Measurements from ENCODE around the gene CD300A.
"Not testable (repeated sequence)": the region's sequence is repeated elsewhere in the genome, so short reads cannot be mapped to it uniquely, and the experiment has no call there.

The CD300A gene

DNA sequence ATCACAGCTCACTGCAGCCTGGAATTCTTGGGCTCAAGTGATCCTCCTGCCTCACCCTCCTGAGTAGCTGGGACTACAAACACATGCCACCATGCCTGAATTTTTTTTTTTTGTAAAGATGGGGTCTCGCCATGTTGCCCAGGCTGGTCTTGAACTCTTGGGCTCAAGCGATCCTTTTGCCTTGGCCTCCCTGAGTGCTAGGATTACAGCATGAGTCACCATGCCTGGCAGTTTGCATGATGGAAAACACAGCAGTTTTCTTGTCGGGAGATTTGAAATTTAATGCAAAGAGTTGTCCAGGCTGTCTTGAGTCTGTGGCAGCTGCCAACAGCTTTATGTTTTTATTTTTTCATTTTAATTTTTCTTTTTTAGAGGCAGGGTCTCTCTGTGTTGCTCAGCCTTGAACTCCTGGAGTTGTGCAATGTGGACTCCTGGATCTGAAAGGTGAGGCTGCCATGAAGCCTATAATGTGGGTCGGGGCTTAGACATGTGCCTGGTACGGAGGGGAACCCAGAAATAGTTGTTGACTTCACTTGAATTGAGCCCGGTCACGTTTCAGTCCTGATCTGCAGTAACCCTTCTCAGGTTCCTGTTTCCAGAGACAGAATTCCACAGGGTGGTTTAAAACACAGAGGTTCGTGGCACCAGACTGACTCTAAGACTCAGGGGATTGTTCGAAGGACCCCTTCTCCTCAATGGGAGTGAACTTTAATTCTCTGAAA, 18.7 kb downstream of the CD300A start:
- DNase-seq, result no peak

DNA sequence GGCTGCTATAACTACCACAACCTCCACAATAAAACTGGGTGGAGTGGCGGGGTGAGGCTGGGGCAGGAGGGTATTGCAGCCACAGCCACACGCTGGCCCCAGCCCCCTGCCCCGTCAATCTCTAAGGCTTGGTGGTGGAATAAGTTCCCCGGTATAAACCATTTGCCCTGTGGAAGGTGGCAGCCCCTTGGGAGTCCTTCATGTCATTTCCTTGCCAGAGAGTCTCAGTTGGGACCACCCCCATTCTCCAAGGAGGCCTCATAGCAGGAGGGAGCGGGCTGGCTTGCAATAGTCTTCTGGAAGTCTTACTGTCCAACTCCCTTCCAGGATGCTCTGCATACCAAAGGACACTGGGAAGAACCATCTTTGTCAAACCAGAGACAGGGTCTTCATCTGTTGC, 19.4 kb downstream of the CD300A start:
- DNase-seq, result no peak

DNA sequence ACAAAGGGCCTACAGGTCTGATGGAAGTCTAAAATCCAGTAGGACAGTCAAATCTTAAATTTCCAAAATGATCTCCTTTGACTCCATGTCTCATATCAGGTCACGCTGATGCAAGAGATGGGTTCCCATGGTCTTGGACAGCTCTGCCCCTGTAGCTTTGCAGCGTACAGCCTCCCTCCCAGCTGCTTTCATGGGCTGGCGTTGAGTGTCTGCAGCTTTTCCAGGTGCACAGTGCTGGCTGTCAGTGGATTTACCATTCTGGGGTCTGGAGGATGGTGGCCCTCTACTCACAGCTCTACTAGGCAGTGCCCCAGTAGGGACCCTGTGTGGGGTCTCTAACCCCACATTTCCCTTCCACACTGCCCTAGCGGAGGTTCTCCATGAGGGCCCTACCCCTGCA, 21.8 kb downstream of the CD300A start:
- DNase-seq, result not testable (repeated sequence)

GRCh38 chr17:74490716-74491115, 24.3 kb downstream of the CD300A start:
- DNase-seq, result no peak

- no peak for DNase-seq
These were observed 25.2 kb downstream of the CD300A start for GRCh38 chr17:74491626-74492025.

- DNase-seq, result peak; percentile 52
These were observed 26.9 kb downstream of the CD300A start for GRCh38 chr17:74493331-74493833.

- no peak for DNase-seq
These were observed 31.0 kb downstream of the CD300A start for GRCh38 chr17:74497471-74497870.

DNA sequence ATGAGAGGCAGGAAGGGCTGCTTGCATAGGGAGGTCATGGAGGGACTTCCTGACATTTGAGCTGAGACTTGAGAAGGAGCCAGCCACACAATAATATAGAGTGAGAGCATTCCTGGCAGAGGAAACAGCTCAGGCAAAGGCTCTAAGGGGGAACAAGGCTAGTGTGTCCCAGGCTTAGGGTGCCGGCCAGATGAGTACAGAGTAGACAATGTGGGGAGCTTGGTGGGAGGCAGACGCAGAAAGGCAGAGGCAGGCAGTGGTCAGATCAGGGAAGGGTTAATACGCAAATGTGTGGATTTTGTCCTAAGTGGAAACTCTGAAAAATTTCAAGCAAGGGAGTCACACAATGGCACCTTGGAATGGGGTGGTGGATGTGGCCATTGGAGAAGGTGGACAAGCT, 33.6 kb downstream of the CD300A start:
- no peak for DNase-seq

- no peak for DNase-seq
These were observed 36.4 kb downstream of the CD300A start for GRCh38 chr17:74502861-74503260.

DNA sequence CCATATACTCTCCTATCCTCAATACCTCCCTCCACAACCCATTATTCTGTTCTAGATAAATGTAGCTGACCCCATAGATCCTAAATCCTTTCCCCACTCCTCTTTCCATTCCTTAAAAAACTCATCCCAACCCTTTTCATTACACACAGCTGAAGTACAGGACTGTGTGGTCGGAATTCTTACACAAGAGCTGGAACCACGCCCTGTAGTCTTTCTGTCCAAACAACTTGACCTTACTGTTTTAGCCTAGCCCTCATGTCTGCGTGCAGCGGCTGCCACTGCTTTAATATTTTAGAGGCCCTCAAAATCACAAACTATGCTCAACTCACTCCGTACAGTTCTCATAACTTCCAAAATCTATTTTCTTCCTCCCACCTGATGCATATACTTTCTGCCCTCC, 37.5 kb downstream of the CD300A start:
- not testable (repeated sequence) for DNase-seq

GRCh38 chr17:74508156-74508555, 41.7 kb downstream of the CD300A start:
- DNase-seq, result no peak

- DNase-seq, result no peak
These were observed 45.6 kb downstream of the CD300A start for GRCh38 chr17:74512036-74512435.

GRCh38 chr17:74512624-74513091, 46.2 kb downstream of the CD300A start:
- DNase-seq, result no peak

DNA sequence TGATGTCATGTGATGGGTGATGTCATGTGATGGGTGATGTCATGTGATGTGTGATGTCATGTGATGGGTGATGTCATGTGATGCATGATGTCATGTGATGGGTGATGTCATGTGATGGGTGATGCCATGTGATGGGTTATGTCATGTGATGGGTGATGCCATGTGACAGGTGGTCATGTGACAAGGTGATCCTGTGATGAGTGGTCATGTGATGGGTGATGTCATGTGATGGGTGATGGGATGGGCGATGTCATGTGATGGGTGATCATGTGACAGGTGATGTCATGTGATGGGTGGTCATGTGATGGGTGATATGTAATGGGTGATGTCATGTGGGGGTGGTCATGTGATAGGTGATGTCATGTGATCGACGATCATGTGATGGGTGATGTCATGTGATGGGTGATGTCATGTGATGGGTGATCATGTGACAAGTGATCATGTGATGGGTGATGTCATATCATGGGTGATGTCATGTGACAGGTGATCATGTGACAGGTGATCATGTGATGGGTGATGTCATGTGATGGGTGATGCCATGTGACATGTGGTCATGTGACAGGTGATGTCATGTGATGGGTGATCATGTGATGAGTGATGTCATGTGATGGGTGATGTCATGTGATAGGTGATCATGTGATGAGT, 47.7 kb downstream of the CD300A start:
- DNase-seq, result peak; percentile 37

DNA sequence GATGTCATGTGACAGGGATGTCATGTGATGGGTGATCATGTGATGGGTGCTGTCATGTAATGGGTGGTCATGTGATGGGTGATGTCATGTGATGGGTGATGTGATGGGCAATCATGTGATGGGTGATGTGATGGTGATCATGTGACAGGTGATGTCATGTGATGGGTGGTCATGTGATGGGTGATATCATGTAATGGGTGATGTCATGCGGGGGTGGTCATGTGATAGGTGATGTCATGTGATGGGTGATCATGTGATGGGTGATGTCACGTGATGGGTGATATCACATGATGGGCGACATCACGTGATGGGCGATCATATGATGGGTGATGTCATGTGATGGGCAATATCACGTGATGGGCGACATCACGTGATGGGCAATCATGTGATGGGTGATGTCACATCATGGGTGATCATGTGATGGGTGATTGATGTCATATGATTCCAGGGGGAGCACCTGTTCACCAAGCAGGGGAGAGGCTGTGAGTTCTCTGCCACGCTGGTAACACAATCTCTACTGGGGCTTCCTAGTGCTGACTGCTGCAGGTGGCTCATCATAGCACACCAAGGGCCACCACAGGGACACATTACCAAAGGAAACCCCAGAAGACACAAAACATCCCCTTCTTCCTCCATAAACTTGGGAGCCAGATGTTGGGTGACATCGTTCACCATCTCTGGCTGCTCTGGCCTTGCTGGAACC, 48.3 kb downstream of the CD300A start:
- DNase-seq, result no peak

DNA sequence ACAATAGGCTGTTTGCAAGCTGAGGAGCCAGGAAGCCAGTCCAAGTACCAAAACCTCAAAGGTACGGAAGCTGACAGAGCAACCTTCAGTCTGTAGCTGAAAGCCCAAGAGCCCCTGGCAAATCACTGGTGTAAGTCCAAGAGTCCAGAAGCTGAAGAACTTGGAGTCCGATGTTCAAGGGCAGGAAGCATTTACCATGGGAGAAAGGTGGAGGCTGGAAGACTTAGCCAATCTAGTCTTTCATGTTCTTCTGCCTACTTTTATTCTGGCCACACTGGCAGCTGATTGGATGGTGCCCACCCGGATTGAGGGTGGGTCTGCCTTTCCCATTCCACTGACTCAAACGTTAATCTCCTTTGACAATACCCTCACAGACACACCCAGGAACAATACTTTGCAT, 49.5 kb downstream of the CD300A start:
- no peak for DNase-seq

DNA sequence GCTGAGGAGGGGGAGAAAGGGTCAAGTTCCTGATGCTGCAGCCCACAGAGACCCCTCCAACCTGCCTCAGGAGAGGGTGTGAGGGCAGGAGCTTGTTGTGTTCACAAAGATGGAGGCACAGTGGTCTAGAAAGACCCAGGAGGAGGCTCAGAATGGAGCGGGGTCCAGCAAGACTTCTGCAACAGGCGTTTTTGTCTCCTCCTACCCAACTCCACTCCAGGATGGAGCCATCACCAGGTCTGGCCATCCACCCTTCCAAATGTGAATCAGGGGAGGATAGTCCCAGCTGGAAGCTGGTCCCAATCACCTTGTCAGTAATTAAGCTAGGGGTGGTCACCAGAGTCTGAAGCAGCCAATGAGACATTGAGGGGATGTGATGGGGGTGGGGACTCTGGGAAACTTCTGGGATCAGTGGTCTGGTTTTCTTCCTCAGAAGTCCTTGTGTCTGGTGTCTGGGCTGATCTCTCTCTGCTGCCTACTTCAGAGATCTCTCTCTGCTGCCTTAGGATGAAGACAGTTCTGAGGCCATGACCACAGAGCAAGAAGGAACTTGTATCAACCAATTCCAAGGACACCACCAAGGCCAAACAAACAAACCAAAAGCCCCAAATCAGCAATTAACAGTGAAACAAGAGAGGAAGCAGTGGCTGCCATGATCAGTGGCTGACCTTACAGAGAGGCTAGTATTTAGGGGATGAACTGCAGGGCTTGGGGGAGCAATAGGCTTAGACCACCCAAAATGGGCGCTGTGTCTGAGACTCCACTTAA, 50.3 kb downstream of the CD300A start:
- DNase-seq, result no peak

DNA sequence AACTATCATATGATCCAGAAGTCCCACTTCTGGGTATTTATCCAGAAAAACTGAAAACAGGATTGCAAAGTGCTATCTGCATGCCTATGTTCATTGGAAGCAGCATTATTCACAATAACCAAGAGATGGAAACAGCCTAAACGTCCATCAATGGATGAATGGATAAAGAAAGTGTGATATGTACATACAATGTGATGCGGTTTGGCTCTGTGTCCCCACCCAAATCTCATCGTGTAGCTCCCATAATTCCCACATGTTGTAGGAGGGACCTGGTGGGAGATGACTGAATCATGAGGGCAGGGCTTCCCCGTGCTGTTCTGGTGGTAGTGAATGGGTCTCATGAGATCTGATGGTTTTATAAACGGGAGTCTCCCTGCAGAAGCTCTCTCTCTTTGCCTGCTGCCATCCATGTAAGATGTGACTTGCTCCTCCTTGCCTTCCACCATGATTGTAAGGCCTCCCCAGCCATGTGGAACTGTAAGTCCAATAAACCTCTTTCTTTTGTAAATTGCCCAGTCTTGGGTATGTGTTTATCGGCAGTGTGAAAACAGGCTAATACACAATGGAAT, 52.1 kb downstream of the CD300A start:
- not testable (repeated sequence) for DNase-seq

- DNase-seq, result no peak
These were observed 53.6 kb downstream of the CD300A start for GRCh38 chr17:74520016-74520434.

DNA sequence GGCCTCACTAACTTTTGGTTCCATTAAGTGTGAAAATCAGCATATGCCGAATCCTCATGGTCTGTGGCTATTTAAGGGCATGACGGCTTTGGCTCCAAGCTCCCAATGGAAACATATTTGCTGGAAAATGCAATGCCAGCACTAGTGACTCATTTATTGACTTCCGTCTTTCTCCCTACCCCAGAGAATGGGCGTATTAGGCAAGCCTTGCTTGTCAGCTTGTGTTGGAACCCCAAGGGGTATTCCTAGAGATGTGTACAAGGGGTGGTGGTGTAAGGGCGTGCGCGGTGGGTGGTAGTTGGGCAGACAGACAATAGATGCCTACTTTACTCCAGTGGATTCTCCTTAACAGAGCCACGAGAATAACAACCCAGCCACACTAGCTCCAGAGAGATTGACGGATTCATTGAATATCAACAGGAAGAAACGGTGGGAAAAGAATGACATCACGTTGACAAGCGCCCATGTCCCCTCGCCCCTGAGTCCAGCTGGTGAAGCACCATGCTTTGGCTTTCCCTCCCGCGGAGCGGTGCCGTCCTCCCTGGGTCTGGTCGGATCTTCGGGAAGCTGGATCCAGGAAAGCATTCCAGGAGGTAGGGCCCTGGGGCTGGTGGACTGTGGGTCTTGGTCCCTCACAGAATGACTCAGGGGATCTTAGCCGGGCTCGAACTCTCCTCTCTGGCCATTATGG, 54.5 kb downstream of the CD300A start:
- DNase-seq, result no peak

DNA sequence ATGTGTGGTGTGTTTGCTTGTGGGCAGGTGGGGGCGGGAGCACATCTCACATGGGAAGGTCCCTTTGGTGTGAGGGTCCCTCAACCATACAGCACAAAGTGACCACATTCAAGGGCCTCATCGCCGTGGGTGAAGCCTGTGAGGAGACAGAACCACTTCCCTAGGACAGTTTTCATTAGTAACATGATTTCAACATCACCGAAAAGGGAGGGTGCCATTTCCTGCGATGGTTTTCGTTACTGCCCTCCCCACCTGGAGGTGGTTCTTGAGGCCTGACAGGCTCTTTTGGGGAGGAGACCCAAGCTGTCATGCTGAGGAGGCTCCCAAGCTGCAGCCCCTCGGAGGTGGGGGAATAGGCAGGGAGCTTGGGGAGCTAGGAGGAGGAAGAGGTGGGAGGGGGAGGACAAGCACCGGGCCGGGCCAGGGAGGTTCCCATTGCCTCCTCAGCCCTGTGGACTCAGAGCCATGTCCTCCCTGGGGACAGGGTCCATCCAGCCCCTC, 55.3 kb downstream of the CD300A start:
- no peak for DNase-seq
